ENCODE data around the gene CFAP299.
"Not testable (repeated sequence)": the region's sequence is repeated elsewhere in the genome, so short reads cannot be mapped to it uniquely, and the experiment has no call there.

CFAP299 gene

DNA sequence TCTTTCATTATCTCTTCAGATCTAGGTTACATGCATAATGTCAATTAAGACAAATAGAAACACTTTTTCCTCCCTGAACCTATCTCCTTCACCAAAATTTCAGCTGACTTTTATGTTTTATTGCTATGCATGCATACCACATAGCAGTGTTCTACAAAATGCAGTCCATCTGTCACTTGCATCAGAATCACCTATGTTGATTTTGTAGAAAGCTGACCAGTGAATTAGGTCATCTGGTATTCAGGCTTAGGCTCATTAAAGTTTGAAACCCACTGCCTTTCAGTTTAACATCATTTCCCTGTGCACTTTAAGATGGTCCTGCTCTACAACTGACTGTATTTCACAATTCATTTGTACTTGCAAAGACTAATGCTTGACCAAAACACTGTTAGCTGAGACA lies 277.9 kb downstream of the CFAP299 start:
- Histone ChIP-seq H3K36me3 (ENCODE audit: insufficient read depth, low read length) (no peaks in the 10 kb centered on the region), H3K27ac (ENCODE audit: low read depth, low read length) (no peak overlapping the region), H3K9ac (ENCODE audit: low read length) (no peak overlapping the region), H3K27me3 (ENCODE audit: control insufficient read depth in 1 of 2, insufficient read depth in 2 of 2, low read length in 2 of 2) (no peaks in the 10 kb centered on the region), H3K9me3 (ENCODE audit: low read length) (no peaks in the 10 kb centered on the region), H3K4me1 (ENCODE audit: insufficient read depth, low read length) (peaks cover 10% of the 10 kb centered on the region), H3K4me3 (ENCODE audit: low read depth in 1 of 2, low read length in 2 of 2) (no peak overlapping the region)

DNA sequence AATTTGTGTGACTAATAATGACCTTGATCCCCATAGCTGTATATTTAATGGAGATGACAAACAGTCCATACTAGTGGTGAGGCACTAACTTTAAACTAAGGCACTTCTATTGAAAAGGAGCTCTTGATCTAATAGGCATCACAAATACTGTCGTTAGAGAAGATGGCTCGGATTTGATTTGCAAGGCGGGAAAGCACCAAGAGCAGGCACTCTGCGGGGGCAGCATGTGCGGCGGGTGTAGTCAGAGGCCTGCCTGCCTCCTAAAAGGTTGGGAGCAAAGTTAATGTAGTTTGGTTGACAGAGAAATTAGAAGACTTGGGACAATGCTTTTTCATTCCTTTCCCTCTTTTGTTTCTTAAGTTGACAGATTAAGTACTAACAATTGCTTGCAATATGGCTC lies 278.8 kb downstream of the CFAP299 start:
- no peaks in the 10 kb centered on the region for H3K27me3 ChIP-seq (ENCODE audit: control insufficient read depth in 1 of 2, insufficient read depth in 2 of 2, low read length in 2 of 2)
- H3K9me3 ChIP-seq (ENCODE audit: low read length), result no peaks in the 10 kb centered on the region
- peaks cover 4% of the 10 kb centered on the region for H3K4me1 ChIP-seq (ENCODE audit: insufficient read depth, low read length)
- no peak overlapping the region for H3K4me3 ChIP-seq (ENCODE audit: low read depth in 1 of 2, low read length in 2 of 2)
- no peaks in the 10 kb centered on the region for H3K36me3 ChIP-seq (ENCODE audit: insufficient read depth, low read length)
- H3K9ac ChIP-seq (ENCODE audit: low read length), result no peak overlapping the region
- no peak overlapping the region for H3K27ac ChIP-seq (ENCODE audit: low read depth, low read length)

DNA sequence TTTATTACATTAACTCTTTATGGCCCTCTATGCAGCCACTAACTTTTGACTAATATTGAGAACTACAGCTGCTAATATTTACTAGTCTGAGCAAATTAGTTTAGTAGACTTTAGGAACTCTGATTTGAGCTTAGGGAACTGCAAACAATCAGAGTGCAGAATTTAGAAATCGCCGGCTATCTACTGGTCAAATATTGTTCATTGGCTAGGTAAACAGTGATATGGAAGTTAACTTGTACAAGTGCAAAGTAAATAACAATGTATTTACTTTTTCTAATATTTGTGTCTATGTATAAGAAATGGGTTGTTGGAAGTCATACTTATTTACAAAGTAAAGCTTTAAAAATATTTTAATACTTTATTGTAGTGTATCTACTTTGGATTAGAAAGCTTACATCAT lies 279.6 kb downstream of the CFAP299 start:
- no peak overlapping the region for H3K27ac ChIP-seq (ENCODE audit: low read depth, low read length)
- H3K4me1 ChIP-seq (ENCODE audit: insufficient read depth, low read length), result no peaks in the 10 kb centered on the region
- H3K9ac ChIP-seq (ENCODE audit: low read length), result no peak overlapping the region
- no peaks in the 10 kb centered on the region for H3K27me3 ChIP-seq (ENCODE audit: control insufficient read depth in 1 of 2, insufficient read depth in 2 of 2, low read length in 2 of 2)
- H3K36me3 ChIP-seq (ENCODE audit: insufficient read depth, low read length), result no peaks in the 10 kb centered on the region
- H3K4me3 ChIP-seq (ENCODE audit: low read depth in 1 of 2, low read length in 2 of 2), result no peak overlapping the region
- H3K9me3 ChIP-seq (ENCODE audit: low read length), result no peaks in the 10 kb centered on the region

DNA sequence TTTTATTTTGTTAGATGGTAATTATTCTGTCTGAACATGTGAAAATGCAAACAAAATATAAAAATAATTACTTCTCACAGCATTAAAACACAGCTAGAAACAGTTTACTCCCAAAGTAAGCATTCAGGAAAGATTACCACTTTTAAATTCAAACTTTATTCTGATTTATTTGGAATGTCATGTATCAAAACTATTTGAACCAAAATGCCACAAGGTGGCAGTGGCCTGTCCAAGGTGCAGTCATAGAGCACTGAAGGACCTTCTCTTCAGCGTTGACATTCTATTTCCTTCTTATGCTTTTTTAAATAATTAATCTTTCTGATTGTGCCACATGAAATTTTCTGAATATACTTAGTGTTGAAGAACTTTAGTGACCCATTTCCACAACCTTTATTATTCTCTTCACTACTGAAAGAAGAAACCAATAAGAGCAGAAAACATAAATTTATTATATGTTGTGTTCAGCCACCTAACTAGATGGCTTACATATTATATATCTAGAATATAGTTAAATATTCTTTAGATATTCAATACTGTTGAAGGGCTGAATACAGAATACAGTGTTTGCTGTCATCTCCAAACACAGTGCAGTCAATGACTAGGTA lies 283.6 kb downstream of the CFAP299 start:
- no peak overlapping the region for H3K4me3 ChIP-seq (ENCODE audit: low read depth in 1 of 2, low read length in 2 of 2)
- H3K9ac ChIP-seq (ENCODE audit: low read length), result no peak overlapping the region
- H3K27me3 ChIP-seq (ENCODE audit: control insufficient read depth in 1 of 2, insufficient read depth in 2 of 2, low read length in 2 of 2), result no peaks in the 10 kb centered on the region
- H3K4me1 ChIP-seq (ENCODE audit: insufficient read depth, low read length), result no peaks in the 10 kb centered on the region
- H3K27ac ChIP-seq (ENCODE audit: low read depth, low read length), result no peak overlapping the region
- no peaks in the 10 kb centered on the region for H3K36me3 ChIP-seq (ENCODE audit: insufficient read depth, low read length)
- H3K9me3 ChIP-seq (ENCODE audit: low read length), result no peaks in the 10 kb centered on the region

DNA sequence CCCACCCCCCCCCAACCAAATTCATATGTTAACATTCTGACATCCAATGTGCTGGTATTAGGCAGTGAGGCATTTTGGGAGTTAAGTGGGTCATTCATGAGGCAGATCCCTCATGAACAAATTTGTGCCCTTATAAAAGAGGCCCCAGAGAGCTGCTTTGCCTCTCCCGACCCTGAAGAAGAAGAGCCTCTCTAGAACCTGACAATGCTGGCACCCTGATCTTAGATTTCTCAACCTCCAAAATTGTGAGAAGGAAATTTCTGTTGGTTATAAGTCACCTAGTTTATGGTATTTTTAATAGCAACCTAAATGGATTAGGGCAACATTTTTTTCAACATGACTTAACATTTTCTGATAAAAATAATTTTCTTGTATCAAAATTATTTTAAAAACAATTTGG lies 296.3 kb downstream of the CFAP299 start:
- no peak overlapping the region for H3K4me3 ChIP-seq (ENCODE audit: low read depth in 1 of 2, low read length in 2 of 2)
- no peak overlapping the region for H3K27ac ChIP-seq (ENCODE audit: low read depth, low read length)

DNA sequence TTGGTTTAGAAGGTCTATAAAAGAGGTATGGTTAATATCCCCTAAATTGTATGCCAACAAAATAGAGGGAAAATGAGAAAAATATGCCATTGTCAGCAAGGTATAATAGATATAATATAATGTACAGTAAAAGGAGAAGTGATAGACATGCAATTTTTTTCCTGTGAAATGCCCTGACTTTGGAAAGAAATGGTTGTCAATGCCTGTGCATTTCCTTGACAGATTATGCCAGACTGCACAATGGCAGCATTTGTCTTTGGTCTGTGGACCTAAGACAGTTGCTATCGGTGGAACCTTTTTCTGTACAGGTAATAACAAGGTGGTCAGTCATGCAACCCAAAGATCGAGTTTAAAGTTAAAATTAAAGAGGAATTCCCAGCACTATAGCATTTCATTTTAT lies 301.7 kb downstream of the CFAP299 start:
- Histone ChIP-seq H3K36me3 (ENCODE audit: insufficient read depth, low read length) (no peaks in the 10 kb centered on the region), H3K27ac (ENCODE audit: low read depth, low read length) (no peak overlapping the region), H3K4me3 (ENCODE audit: low read depth in 1 of 2, low read length in 2 of 2) (no peak overlapping the region), H3K4me1 (ENCODE audit: insufficient read depth, low read length) (no peaks in the 10 kb centered on the region), H3K9me3 (ENCODE audit: low read length) (no peaks in the 10 kb centered on the region), H3K27me3 (ENCODE audit: control insufficient read depth in 1 of 2, insufficient read depth in 2 of 2, low read length in 2 of 2) (no peaks in the 10 kb centered on the region), H3K9ac (ENCODE audit: low read length) (no peak overlapping the region)

More for the DNA sequence above, 296.3 kb downstream of the CFAP299 start:
- Histone ChIP-seq H3K36me3 (ENCODE audit: insufficient read depth, low read length) (no peaks in the 10 kb centered on the region), H3K4me1 (ENCODE audit: insufficient read depth, low read length) (no peaks in the 10 kb centered on the region), H3K9ac (ENCODE audit: low read length) (no peak overlapping the region), H3K9me3 (ENCODE audit: low read length) (no peaks in the 10 kb centered on the region), H3K27me3 (ENCODE audit: control insufficient read depth in 1 of 2, insufficient read depth in 2 of 2, low read length in 2 of 2) (no peaks in the 10 kb centered on the region)

DNA sequence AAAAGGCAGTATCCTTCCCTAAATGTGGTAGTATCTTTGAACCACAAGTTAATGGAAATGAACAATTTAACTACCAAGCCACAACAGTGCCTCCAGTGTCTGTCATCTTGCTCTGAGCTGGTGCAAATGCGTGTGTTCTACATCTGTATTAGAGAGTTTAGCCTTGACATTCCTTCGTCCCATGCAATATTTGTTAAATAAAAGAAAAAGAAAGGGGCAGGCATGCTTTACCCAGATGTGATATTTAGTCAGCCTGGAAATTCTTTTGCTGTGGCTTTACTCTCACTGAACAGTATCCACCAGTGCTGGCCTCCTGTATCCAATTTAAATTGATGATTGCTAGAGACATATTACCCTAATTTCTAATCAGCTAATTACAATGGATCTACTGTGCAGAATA lies 310.5 kb downstream of the CFAP299 start:
- Histone ChIP-seq H3K9me3 (ENCODE audit: low read length) (no peaks in the 10 kb centered on the region), H3K9ac (ENCODE audit: low read length) (no peak overlapping the region), H3K4me1 (ENCODE audit: insufficient read depth, low read length) (no peaks in the 10 kb centered on the region), H3K36me3 (ENCODE audit: insufficient read depth, low read length) (no peaks in the 10 kb centered on the region), H3K27ac (ENCODE audit: low read depth, low read length) (no peak overlapping the region), H3K4me3 (ENCODE audit: low read depth in 1 of 2, low read length in 2 of 2) (no peak overlapping the region), H3K27me3 (ENCODE audit: control insufficient read depth in 1 of 2, insufficient read depth in 2 of 2, low read length in 2 of 2) (no peaks in the 10 kb centered on the region)

DNA sequence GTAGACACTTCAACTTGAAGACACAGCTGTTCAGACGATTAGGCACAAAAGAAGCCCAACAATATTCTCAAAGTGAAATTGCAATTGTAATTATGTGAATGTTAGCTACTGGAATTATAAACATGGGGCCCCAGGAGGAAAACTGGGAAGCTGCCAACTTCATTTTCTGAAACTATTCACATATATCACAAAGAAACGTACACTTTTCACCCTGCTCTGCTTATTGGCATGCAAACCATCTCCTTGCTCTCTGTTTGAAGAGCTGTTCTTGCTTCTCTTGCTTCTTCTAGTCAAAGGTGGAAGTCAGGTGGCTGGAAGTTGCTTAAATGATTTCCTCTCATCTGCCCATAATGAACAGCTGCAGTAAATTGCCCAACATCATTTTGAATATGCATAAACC lies 320.1 kb downstream of the CFAP299 start:
- H3K27me3 ChIP-seq (ENCODE audit: control insufficient read depth in 1 of 2, insufficient read depth in 2 of 2, low read length in 2 of 2), result no peaks in the 10 kb centered on the region
- no peak overlapping the region for H3K27ac ChIP-seq (ENCODE audit: low read depth, low read length)
- H3K9ac ChIP-seq (ENCODE audit: low read length), result no peak overlapping the region
- H3K9me3 ChIP-seq (ENCODE audit: low read length), result no peaks in the 10 kb centered on the region
- H3K4me1 ChIP-seq (ENCODE audit: insufficient read depth, low read length), result no peaks in the 10 kb centered on the region
- no peak overlapping the region for H3K4me3 ChIP-seq (ENCODE audit: low read depth in 1 of 2, low read length in 2 of 2)
- H3K36me3 ChIP-seq (ENCODE audit: insufficient read depth, low read length), result no peaks in the 10 kb centered on the region

DNA sequence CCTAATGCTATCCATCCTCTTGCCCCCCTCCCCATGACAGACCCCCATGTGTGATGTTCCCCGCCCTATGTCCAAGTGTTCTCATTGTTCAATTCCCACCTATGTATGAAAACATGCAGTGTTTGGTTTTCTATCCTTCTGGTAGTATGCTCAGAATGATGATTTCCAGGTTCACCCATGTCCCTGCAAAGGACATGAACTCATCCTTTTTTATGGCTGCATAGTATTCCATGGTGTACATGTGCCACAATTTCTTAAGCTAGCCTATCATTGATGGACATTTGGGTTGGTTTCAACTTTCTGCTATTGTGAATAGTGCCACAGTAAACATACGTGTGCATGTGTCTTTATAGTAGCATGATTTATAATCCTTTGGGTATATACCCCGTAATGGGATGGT lies 334.6 kb downstream of the CFAP299 start:
- H3K36me3 ChIP-seq (ENCODE audit: insufficient read depth, low read length); H3K9me3 ChIP-seq (ENCODE audit: low read length); H3K27ac ChIP-seq (ENCODE audit: low read depth, low read length); H3K4me3 ChIP-seq (ENCODE audit: low read depth in 1 of 2, low read length in 2 of 2); H3K9ac ChIP-seq (ENCODE audit: low read length); H3K27me3 ChIP-seq (ENCODE audit: control insufficient read depth in 1 of 2, insufficient read depth in 2 of 2, low read length in 2 of 2); H3K4me1 ChIP-seq (ENCODE audit: insufficient read depth, low read length): not testable (repeated sequence)

DNA sequence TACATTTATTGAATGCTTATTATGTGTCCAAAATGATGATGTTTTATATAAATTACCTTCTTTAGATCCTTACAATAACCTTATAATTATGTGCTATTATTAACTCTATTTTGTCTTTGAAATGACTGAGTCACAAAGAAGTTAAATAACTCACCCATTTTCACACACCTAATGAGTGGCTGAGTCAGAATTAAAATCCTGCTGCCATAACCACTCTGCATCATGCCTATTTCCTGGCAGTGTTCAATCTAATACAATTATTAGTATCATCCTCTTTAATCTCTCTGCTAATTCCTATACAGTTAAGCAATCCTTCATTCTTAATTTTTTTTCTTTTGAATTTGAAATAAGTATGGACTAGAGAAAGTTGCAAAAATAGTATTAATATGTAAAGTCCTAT lies 342.9 kb downstream of the CFAP299 start:
- Histone ChIP-seq H3K27ac (ENCODE audit: low read depth, low read length) (no peak overlapping the region), H3K9ac (ENCODE audit: low read length) (no peak overlapping the region), H3K4me1 (ENCODE audit: insufficient read depth, low read length) (no peaks in the 10 kb centered on the region), H3K9me3 (ENCODE audit: low read length) (no peaks in the 10 kb centered on the region), H3K27me3 (ENCODE audit: control insufficient read depth in 1 of 2, insufficient read depth in 2 of 2, low read length in 2 of 2) (no peaks in the 10 kb centered on the region), H3K36me3 (ENCODE audit: insufficient read depth, low read length) (no peaks in the 10 kb centered on the region), H3K4me3 (ENCODE audit: low read depth in 1 of 2, low read length in 2 of 2) (no peak overlapping the region)

DNA sequence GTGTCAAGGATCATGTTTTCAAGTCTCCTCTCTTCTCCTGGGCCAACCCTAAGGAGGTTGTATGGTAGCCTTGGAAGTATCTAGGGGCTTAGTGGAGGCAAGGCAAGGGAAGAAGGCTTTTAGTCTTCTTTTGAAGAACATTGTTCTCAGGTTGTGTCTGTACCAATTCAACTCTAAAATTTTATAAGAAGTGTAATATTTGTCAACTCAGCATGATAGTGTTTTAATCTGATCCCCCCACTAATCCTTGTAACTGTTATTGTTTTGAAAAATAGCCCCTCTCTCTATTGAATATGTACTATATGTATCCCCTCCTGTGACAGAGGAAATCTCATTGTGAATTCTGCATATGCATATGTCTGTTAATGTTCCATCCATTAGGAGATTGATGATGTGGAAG lies 345.4 kb downstream of the CFAP299 start:
- Histone ChIP-seq H3K9me3 (ENCODE audit: low read length) (no peaks in the 10 kb centered on the region), H3K4me1 (ENCODE audit: insufficient read depth, low read length) (no peaks in the 10 kb centered on the region), H3K27me3 (ENCODE audit: control insufficient read depth in 1 of 2, insufficient read depth in 2 of 2, low read length in 2 of 2) (no peaks in the 10 kb centered on the region), H3K36me3 (ENCODE audit: insufficient read depth, low read length) (no peaks in the 10 kb centered on the region), H3K4me3 (ENCODE audit: low read depth in 1 of 2, low read length in 2 of 2) (no peak overlapping the region), H3K9ac (ENCODE audit: low read length) (no peak overlapping the region), H3K27ac (ENCODE audit: low read depth, low read length) (no peak overlapping the region)

DNA sequence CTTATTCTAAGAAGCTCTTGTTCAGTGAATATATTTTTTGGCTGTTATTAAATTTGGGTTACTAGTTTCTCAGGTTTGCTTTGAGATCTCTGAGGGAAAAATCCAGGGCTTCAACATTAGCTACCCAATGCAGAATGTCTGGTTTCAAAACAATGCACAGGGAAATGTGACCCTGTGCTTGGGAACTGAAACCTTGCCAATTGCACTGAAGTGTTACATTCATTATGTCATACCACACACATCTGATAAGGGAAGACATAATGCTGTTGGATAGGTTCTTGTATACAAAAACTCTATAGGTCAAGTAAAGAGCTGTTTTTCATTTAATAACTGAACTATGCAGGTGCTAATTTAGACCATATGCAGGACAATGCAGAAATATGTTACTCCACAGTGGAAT lies 349.7 kb downstream of the CFAP299 start:
- no peaks in the 10 kb centered on the region for H3K9me3 ChIP-seq (ENCODE audit: low read length)
- H3K36me3 ChIP-seq (ENCODE audit: insufficient read depth, low read length), result no peaks in the 10 kb centered on the region
- H3K27ac ChIP-seq (ENCODE audit: low read depth, low read length), result no peak overlapping the region
- H3K4me3 ChIP-seq (ENCODE audit: low read depth in 1 of 2, low read length in 2 of 2), result no peak overlapping the region
- no peaks in the 10 kb centered on the region for H3K27me3 ChIP-seq (ENCODE audit: control insufficient read depth in 1 of 2, insufficient read depth in 2 of 2, low read length in 2 of 2)
- no peak overlapping the region for H3K9ac ChIP-seq (ENCODE audit: low read length)
- H3K4me1 ChIP-seq (ENCODE audit: insufficient read depth, low read length), result no peaks in the 10 kb centered on the region
